NCI-H748 (cell line): ENCODE measurements around the gene HLA-B.
A peak's percentile ranks its signal among the peaks of the same experiment; 100 is the strongest.
"Not testable (repeated sequence)": the region's sequence is repeated elsewhere in the genome, so short reads cannot be mapped to it uniquely, and the experiment has no call there.

ENCODE experiments used
- DNase-seq: peaks from one replicate; lab custom pipeline; 2025; ENCODE audit not compliant: unreplicated experiment; lab: John Stamatoyannopoulos, UW

The HLA-B gene

GRCh38 chr6:31385041-31385440 lies 28.1 kb upstream of the HLA-B start:
- DNase-seq = no peak

- no peak for DNase-seq
Measured at GRCh38 chr6:31383149-31383548, 26.2 kb upstream of the HLA-B start.

GRCh38 chr6:31381666-31382065 lies 24.7 kb upstream of the HLA-B start:
- no peak for DNase-seq

- no peak for DNase-seq
Measured at GRCh38 chr6:31379850-31380249, 22.9 kb upstream of the HLA-B start.

- no peak for DNase-seq
Measured at GRCh38 chr6:31378721-31379103, 21.7 kb upstream of the HLA-B start.

- no peak for DNase-seq
Measured at GRCh38 chr6:31378062-31378720, 21.2 kb upstream of the HLA-B start.

- no peak for DNase-seq
Measured at GRCh38 chr6:31377029-31377428, 20.1 kb upstream of the HLA-B start.

- no peak for DNase-seq
Measured at GRCh38 chr6:31375699-31376098, 18.7 kb upstream of the HLA-B start.

- not testable (repeated sequence) for DNase-seq
Measured at GRCh38 chr6:31374118-31374517, 17.1 kb upstream of the HLA-B start.

- DNase-seq = no peak
Measured at GRCh38 chr6:31368461-31368860, 11.5 kb upstream of the HLA-B start.

- DNase-seq = peak; percentile 90
Measured at GRCh38 chr6:31366693-31367470, 9.9 kb upstream of the HLA-B start.

GRCh38 chr6:31365864-31366263 lies 8.9 kb upstream of the HLA-B start:
- no peak for DNase-seq

GRCh38 chr6:31363811-31364210 lies 6.8 kb upstream of the HLA-B start:
- no peak for DNase-seq

- no peak for DNase-seq
Measured at GRCh38 chr6:31362751-31363150, 5.8 kb upstream of the HLA-B start.

- no peak for DNase-seq
Measured at GRCh38 chr6:31359581-31359980, 2.6 kb upstream of the HLA-B start.

- no peak for DNase-seq
Measured at GRCh38 chr6:31358302-31358701, 1.3 kb upstream of the HLA-B start.

- no peak for DNase-seq
Measured at GRCh38 chr6:31357886-31358285, 907 bp upstream of the HLA-B start.

GRCh38 chr6:31356216-31356945 lies 598 bp downstream of the HLA-B start:
- peak; percentile 50 for DNase-seq

GRCh38 chr6:31355583-31355948 lies 1.4 kb downstream of the HLA-B start:
- no peak for DNase-seq

- no peak for DNase-seq
Measured at GRCh38 chr6:31354864-31355582, 2.0 kb downstream of the HLA-B start.

GRCh38 chr6:31354158-31354863 lies 2.7 kb downstream of the HLA-B start:
- no peak for DNase-seq
